ENCODE data around the gene TRPM4. TPM values are rescaled to one million over a fixed set of nuclear protein-coding genes. Genes with fewer than 3 reads are reported as not detected.

TRPM4 gene
- total and polyA plus RNA-seq, 4 donors, result 8.1 to 31.2 (median 13.2) TPM

DNA sequence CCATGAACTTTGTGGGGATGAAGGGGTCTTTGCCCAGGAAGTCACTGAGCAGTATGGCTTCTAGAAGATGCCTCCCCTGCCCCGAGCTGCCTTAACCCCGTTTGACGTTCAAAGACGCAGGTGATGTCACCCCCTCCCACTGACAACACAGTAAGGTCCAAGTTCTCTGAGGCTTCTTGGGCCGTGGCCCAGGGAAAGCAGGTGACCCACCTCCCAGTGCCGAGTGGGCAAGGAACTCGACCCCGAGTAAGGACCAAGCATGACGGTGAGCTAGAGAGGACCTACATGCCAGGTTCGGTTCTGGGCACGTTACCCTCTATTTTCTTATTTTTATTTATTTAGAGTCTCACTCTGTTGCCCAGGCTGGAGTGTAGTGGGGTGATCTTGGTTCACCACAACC lies 86.1 kb downstream of the TRPM4 start:
- no peak overlapping the region for H3K9ac ChIP-seq (ENCODE audit: low read depth in 1 of 2, low read length in 2 of 2)
- DNase-seq (ENCODE audit: low spot score), result no peak
- no peak overlapping the region for H3K4me3 ChIP-seq (ENCODE audit: low read depth in 1 of 3, low read length in 3 of 3)
- 89% methylated on average over 11 of the region's 11 CpGs for WGBS
- no peaks in the 10 kb centered on the region for H3K36me3 ChIP-seq (ENCODE audit: control insufficient read depth in 4 of 4, insufficient read depth in 3 of 4, low read depth in 1 of 4, low read length in 3 of 4)
- H3K9me3 ChIP-seq (ENCODE audit: control insufficient read depth in 4 of 4, low read length in 3 of 4), result no peaks in the 10 kb centered on the region
- H3K27me3 ChIP-seq (ENCODE audit: control insufficient read depth in 4 of 4, insufficient read depth in 4 of 4, low read length in 3 of 4), result no peaks in the 10 kb centered on the region
- H3K4me1 ChIP-seq (ENCODE audit: control insufficient read depth in 4 of 4, insufficient read depth in 4 of 4, low read length in 3 of 4), result no peaks in the 10 kb centered on the region
- no peak for TF ChIP-seq HNF4A (conservative IDR thresholded peaks at IDR 0.05)
- TF ChIP-seq EGR1 (IDR thresholded peaks at IDR 0.05; ENCODE audit: low read depth in 2 of 2), result no peak
- TF ChIP-seq SP1 (IDR thresholded peaks at IDR 0.05), result no peak
- no peak for TF ChIP-seq RAD21 (IDR thresholded peaks at IDR 0.05)
- TF ChIP-seq NR2F2 (IDR thresholded peaks at IDR 0.05), result no peak
- no peak for TF ChIP-seq YY1 (IDR thresholded peaks at IDR 0.05)
- no peak for TF ChIP-seq RXRA (IDR thresholded peaks at IDR 0.05)
- no peak for TF ChIP-seq HNF4G (IDR thresholded peaks at IDR 0.05)
- TF ChIP-seq JUND (IDR thresholded peaks at IDR 0.05), result no peak
- TF ChIP-seq, protein P1, sequence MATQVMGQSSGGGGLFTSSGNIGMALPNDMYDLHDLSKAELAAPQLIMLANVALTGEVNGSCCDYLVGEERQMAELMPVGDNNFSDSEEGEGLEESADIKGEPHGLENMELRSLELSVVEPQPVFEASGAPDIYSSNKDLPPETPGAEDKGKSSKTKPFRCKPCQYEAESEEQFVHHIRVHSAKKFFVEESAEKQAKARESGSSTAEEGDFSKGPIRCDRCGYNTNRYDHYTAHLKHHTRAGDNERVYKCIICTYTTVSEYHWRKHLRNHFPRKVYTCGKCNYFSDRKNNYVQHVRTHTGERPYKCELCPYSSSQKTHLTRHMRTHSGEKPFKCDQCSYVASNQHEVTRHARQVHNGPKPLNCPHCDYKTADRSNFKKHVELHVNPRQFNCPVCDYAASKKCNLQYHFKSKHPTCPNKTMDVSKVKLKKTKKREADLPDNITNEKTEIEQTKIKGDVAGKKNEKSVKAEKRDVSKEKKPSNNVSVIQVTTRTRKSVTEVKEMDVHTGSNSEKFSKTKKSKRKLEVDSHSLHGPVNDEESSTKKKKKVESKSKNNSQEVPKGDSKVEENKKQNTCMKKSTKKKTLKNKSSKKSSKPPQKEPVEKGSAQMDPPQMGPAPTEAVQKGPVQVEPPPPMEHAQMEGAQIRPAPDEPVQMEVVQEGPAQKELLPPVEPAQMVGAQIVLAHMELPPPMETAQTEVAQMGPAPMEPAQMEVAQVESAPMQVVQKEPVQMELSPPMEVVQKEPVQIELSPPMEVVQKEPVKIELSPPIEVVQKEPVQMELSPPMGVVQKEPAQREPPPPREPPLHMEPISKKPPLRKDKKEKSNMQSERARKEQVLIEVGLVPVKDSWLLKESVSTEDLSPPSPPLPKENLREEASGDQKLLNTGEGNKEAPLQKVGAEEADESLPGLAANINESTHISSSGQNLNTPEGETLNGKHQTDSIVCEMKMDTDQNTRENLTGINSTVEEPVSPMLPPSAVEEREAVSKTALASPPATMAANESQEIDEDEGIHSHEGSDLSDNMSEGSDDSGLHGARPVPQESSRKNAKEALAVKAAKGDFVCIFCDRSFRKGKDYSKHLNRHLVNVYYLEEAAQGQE (IDR thresholded peaks at IDR 0.05), result no peak
- TF ChIP-seq, protein P2, sequence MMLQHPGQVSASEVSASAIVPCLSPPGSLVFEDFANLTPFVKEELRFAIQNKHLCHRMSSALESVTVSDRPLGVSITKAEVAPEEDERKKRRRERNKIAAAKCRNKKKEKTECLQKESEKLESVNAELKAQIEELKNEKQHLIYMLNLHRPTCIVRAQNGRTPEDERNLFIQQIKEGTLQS (IDR thresholded peaks at IDR 0.05), result no peak
- TF ChIP-seq FOXA2 (IDR thresholded peaks at IDR 0.05), result no peak
- no peak for TF ChIP-seq TAF1 (conservative IDR thresholded peaks at IDR 0.05)
- TF ChIP-seq, protein P3, sequence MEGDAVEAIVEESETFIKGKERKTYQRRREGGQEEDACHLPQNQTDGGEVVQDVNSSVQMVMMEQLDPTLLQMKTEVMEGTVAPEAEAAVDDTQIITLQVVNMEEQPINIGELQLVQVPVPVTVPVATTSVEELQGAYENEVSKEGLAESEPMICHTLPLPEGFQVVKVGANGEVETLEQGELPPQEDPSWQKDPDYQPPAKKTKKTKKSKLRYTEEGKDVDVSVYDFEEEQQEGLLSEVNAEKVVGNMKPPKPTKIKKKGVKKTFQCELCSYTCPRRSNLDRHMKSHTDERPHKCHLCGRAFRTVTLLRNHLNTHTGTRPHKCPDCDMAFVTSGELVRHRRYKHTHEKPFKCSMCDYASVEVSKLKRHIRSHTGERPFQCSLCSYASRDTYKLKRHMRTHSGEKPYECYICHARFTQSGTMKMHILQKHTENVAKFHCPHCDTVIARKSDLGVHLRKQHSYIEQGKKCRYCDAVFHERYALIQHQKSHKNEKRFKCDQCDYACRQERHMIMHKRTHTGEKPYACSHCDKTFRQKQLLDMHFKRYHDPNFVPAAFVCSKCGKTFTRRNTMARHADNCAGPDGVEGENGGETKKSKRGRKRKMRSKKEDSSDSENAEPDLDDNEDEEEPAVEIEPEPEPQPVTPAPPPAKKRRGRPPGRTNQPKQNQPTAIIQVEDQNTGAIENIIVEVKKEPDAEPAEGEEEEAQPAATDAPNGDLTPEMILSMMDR (IDR thresholded peaks at IDR 0.05; ENCODE audit: low read depth, low read length, missing input control), result no peak
- TF ChIP-seq FOXA1 (IDR thresholded peaks at IDR 0.05), result no peak
- TF ChIP-seq, protein P4, sequence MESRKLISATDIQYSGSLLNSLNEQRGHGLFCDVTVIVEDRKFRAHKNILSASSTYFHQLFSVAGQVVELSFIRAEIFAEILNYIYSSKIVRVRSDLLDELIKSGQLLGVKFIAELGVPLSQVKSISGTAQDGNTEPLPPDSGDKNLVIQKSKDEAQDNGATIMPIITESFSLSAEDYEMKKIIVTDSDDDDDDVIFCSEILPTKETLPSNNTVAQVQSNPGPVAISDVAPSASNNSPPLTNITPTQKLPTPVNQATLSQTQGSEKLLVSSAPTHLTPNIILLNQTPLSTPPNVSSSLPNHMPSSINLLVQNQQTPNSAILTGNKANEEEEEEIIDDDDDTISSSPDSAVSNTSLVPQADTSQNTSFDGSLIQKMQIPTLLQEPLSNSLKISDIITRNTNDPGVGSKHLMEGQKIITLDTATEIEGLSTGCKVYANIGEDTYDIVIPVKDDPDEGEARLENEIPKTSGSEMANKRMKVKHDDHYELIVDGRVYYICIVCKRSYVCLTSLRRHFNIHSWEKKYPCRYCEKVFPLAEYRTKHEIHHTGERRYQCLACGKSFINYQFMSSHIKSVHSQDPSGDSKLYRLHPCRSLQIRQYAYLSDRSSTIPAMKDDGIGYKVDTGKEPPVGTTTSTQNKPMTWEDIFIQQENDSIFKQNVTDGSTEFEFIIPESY (IDR thresholded peaks at IDR 0.05), result no peak
- no peak for TF ChIP-seq GABPA (IDR thresholded peaks at IDR 0.05 in 1 of 2, conservative IDR thresholded peaks at IDR 0.05 in 1 of 2)
- TF ChIP-seq, protein P5, sequence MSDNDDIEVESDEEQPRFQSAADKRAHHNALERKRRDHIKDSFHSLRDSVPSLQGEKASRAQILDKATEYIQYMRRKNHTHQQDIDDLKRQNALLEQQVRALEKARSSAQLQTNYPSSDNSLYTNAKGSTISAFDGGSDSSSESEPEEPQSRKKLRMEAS (IDR thresholded peaks at IDR 0.05), result no peak
- no peak overlapping the region for H3K27ac ChIP-seq (ENCODE audit: low read depth in 1 of 2, low read length in 2 of 2)

Measured in liver (tissue), 9 donors.